ENCODE data around the gene LRRC8A. TPM values are rescaled to one million over a fixed set of nuclear protein-coding genes. Genes with fewer than 3 reads are reported as not detected.

LRRC8A gene
- total RNA-seq, 1 donor from 2014 or later: 93.0 TPM

DNA sequence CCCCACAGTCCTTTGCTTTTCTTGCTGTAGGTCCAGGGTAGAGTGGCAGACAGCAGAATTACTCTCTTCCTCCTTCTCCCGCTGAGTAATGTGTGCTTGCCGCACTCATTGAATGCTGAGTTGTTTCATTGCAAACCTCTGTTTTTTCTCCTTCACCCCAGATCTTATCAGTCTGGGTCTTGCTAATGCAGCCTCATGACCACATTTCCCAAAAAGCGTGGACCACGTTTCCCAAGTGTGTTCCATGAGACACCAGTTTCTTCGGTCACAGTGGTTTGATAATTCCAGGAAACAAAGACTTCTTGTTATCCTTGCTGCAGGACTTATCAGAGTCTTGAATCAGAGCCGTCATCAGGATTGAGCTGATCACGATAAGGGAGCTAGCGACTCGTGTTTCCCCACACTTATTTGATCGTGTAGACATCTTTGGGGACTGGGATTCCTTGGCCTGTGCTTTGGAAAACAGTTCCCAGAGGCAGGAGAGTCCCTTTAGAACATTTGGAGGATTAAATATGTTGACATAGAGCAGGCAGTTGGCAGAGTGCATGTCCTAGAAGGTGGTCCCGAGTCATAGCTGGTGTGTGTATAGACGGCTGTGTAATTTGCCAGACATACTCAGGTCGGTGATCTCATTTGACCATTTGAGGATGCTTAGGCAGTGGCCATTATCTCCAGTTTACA is 4.4 kb downstream of the LRRC8A start:
- no peak for DNase-seq
- Mint-ChIP-seq H3K4me3 (ENCODE audit: unreplicated experiment) (peak overlapping the region; percentile 61), H3K9me3 (ENCODE audit: unreplicated experiment) (peaks cover 9% of the 10 kb centered on the region), H3K4me1 (ENCODE audit: low read depth, unreplicated experiment) (peaks cover 7% of the 10 kb centered on the region), H3K36me3 (ENCODE audit: unreplicated experiment) (peaks cover 6% of the 10 kb centered on the region), H3K27me3 (ENCODE audit: unreplicated experiment) (peaks cover 10% of the 10 kb centered on the region), H3K27ac (ENCODE audit: unreplicated experiment) (peak overlapping the region; percentile 57)
- TF ChIP-seq, protein P1, sequence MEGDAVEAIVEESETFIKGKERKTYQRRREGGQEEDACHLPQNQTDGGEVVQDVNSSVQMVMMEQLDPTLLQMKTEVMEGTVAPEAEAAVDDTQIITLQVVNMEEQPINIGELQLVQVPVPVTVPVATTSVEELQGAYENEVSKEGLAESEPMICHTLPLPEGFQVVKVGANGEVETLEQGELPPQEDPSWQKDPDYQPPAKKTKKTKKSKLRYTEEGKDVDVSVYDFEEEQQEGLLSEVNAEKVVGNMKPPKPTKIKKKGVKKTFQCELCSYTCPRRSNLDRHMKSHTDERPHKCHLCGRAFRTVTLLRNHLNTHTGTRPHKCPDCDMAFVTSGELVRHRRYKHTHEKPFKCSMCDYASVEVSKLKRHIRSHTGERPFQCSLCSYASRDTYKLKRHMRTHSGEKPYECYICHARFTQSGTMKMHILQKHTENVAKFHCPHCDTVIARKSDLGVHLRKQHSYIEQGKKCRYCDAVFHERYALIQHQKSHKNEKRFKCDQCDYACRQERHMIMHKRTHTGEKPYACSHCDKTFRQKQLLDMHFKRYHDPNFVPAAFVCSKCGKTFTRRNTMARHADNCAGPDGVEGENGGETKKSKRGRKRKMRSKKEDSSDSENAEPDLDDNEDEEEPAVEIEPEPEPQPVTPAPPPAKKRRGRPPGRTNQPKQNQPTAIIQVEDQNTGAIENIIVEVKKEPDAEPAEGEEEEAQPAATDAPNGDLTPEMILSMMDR (IDR thresholded peaks at IDR 0.05; ENCODE audit: partially characterized antibody, unreplicated experiment): no peak

DNA sequence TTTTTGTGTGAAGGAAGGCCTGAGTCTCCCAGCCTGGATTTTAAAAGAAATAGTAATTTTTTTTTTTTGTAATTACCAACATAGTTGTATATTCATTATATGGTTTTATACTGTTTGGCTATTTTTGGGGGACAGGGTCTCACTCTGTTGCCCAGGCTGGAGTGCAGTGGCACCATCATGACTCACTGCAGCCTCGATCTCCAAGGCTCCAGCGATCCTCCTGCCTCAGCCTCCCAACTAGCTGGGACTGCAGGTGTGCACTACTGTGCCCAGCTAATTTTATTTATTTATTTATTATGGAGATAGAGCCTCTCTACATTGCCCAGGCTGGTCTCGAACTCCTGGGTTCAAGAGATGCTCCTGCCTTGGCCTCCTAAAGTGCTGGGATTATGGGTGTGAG is 5.1 kb downstream of the LRRC8A start:
- TF ChIP-seq, protein P1 (IDR thresholded peaks at IDR 0.05; ENCODE audit: partially characterized antibody, unreplicated experiment): no peak
- peaks cover 5% of the 10 kb centered on the region for H3K27me3 Mint-ChIP-seq (ENCODE audit: unreplicated experiment)
- H3K36me3 Mint-ChIP-seq (ENCODE audit: unreplicated experiment): peaks cover 6% of the 10 kb centered on the region
- H3K27ac Mint-ChIP-seq (ENCODE audit: unreplicated experiment): no peak overlapping the region
- H3K4me1 Mint-ChIP-seq (ENCODE audit: low read depth, unreplicated experiment): peaks cover 7% of the 10 kb centered on the region
- H3K4me3 Mint-ChIP-seq (ENCODE audit: unreplicated experiment): no peak overlapping the region
- DNase-seq: no peak
- peaks cover 9% of the 10 kb centered on the region for H3K9me3 Mint-ChIP-seq (ENCODE audit: unreplicated experiment)

DNA sequence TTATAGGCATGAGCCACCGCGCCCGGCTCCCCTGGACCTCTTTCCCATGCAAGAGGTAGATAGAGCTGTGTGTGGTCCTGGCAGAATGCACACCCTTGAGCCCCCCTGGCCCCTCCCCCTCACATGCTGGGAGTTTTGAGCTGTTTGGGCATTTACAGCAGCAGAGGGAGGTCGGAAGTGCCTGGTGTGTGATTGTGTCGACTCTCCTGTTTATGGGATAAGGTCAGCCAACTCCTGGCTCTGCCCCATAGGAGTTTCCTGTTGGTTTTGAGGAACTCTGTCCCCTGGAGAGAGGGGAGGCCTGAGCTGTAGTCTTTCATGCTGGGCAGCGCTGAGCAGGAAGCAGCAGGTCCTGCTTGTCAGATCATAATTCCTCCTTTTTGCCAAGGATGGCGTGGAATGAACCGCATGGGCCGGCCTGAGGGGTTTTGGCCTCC is 6.0 kb downstream of the LRRC8A start:
- Mint-ChIP-seq H3K27ac (ENCODE audit: unreplicated experiment) (no peak overlapping the region), H3K4me1 (ENCODE audit: low read depth, unreplicated experiment) (peaks cover 7% of the 10 kb centered on the region), H3K27me3 (ENCODE audit: unreplicated experiment) (peaks cover 4% of the 10 kb centered on the region), H3K36me3 (ENCODE audit: unreplicated experiment) (peaks cover 6% of the 10 kb centered on the region), H3K4me3 (ENCODE audit: unreplicated experiment) (no peak overlapping the region), H3K9me3 (ENCODE audit: unreplicated experiment) (peaks cover 4% of the 10 kb centered on the region)
- TF ChIP-seq, protein P1 (IDR thresholded peaks at IDR 0.05; ENCODE audit: partially characterized antibody, unreplicated experiment): no peak
- DNase-seq: no peak

DNA sequence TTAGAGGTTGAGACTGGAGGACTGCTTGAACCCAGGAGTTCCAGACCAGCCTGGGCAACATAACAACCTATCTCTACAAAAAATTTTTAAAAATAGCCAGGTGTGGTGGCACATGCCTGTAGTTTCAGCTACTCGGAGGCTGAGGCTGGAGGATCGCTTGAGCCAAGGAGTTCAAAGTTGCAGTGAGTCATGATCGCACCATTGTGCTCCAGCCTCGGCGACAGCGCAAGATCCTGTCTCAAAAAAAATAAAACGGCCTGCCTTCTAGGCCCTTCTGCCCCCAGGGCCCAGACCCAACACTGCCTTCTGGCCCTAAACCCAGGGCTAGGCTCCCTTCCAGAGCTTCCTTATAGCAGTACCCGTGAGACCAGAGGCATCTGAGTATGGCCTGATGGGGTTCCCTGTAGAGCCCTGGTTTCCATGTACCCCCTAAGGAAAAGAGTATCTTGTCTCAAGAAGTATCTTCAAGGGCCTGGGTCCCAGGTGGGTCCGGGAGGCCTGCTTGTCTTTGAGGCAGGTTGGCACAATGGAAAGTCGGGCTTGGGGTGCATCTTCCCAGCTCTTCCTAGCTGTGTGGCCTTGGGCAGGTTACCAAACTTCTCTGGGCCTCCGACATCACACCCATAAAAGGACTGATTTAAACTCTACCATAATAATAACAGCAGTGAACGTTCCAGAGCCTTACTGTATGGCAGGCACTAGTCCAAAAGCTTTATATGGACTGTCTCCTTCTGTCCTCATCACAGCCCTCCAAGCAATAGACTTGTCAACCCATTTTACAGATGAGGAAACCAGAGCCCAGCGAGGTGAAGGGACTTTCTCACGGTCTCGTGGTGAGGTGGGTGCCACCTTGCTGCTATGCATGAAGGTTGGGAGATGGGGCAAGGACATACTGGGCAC is 9.6 kb downstream of the LRRC8A start:
- Mint-ChIP-seq H3K9me3 (ENCODE audit: unreplicated experiment) (no peaks in the 10 kb centered on the region), H3K4me3 (ENCODE audit: unreplicated experiment) (no peak overlapping the region), H3K27ac (ENCODE audit: unreplicated experiment) (no peak overlapping the region), H3K36me3 (ENCODE audit: unreplicated experiment) (no peaks in the 10 kb centered on the region), H3K27me3 (ENCODE audit: unreplicated experiment) (peaks cover 2% of the 10 kb centered on the region), H3K4me1 (ENCODE audit: low read depth, unreplicated experiment) (peaks cover 3% of the 10 kb centered on the region)
- no peak for DNase-seq
- TF ChIP-seq, protein P1 (IDR thresholded peaks at IDR 0.05; ENCODE audit: partially characterized antibody, unreplicated experiment): no peak
